Epithelial cell of proximal tubule (primary cell): ENCODE measurements around the gene FATE1. TPM values are rescaled to one million over a fixed set of nuclear protein-coding genes. Genes with fewer than 3 reads are reported as not detected.

Source experiments
- DNase-seq: peaks from one replicate; pipeline ENCODE4 v3.0.0-alpha.2; 2011; ENCODE audit warnings: low read depth
- H3K4me3 ChIP-seq: 2 replicates; pipeline ENCODE4 v1.5.1; 2011; ENCODE audit warnings: low read depth, mild to moderate bottlenecking, low read length
- total RNA-seq: library from RNA; depleted of rRNA; stranded (reverse); fragments of >200 nt; gene quantifications from 2 replicates; pipeline ENCODE4 v1.2.3, GENCODE V29; 2015
- TF ChIP-seq, protein P1 (sequence below): conservative IDR thresholded peaks from 2 replicates; pipeline ENCODE4 v1.5.1; 2012; ENCODE audit warnings: low read depth, mild to moderate bottlenecking, low read length

FATE1 gene
- total RNA-seq, 1 donor from 2014 or later: not detected

DNA sequence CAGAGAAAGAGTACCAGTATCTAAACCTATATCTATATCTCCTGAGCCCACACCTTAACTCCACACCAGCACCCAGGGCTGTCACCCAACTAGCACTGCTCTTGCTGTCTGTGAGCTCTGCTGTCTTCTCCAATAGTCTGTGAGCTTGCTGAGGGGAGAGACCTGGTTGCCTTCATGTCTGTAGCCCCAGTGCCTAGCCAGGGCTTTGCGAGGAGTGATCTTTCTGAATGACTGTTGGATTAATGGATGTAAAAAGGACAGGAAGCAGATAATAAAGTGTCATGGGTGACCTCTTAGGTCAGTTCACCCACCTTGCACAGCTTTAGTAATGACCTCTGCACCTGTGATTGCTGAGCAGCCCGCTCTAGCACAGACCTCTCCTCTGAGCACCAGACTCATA, 49.2 kb downstream of the FATE1 start:
- TF ChIP-seq, protein P1, sequence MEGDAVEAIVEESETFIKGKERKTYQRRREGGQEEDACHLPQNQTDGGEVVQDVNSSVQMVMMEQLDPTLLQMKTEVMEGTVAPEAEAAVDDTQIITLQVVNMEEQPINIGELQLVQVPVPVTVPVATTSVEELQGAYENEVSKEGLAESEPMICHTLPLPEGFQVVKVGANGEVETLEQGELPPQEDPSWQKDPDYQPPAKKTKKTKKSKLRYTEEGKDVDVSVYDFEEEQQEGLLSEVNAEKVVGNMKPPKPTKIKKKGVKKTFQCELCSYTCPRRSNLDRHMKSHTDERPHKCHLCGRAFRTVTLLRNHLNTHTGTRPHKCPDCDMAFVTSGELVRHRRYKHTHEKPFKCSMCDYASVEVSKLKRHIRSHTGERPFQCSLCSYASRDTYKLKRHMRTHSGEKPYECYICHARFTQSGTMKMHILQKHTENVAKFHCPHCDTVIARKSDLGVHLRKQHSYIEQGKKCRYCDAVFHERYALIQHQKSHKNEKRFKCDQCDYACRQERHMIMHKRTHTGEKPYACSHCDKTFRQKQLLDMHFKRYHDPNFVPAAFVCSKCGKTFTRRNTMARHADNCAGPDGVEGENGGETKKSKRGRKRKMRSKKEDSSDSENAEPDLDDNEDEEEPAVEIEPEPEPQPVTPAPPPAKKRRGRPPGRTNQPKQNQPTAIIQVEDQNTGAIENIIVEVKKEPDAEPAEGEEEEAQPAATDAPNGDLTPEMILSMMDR: no peak
- DNase-seq: no peak
- H3K4me3 ChIP-seq: no peak overlapping the region

- DNase-seq: no peak
- TF ChIP-seq, protein P1: no peak
- H3K4me3 ChIP-seq: no peak overlapping the region
Observed at GRCh38 chrX:151771726-151772125, 55.9 kb downstream of the FATE1 start.

Other genes starting within 250 kb of the FATE1 start
- not detected in 2 replicates for gene PASD1, start 152.4 kb upstream of the FATE1 start, total RNA-seq
- not detected in 2 replicates for gene PRRG3, start 20.6 kb upstream of the FATE1 start, total RNA-seq
- not detected in 2 replicates for gene CNGA2, start 18.7 kb downstream of the FATE1 start, total RNA-seq
- gene MAGEA4, start 196.9 kb downstream of the FATE1 start, total RNA-seq: not detected in 2 replicates